ENCODE measurements around the gene ASPRV1.
"Not testable (repeated sequence)": the region's sequence is repeated elsewhere in the genome, so short reads cannot be mapped to it uniquely, and the experiment has no call there.

The ASPRV1 gene
- total RNA-seq, result 0 reads per million in 2 experiments

- no peak for DNase-seq (ENCODE audit: low read depth)
These were observed at the start of gene ASPRV1 for GRCh38 chr2:69961496-69961895. Gene ASPRV1 (minus strand): TSS chr2:69961631. CDS start chr2:69961436, 195 bp downstream.

DNA sequence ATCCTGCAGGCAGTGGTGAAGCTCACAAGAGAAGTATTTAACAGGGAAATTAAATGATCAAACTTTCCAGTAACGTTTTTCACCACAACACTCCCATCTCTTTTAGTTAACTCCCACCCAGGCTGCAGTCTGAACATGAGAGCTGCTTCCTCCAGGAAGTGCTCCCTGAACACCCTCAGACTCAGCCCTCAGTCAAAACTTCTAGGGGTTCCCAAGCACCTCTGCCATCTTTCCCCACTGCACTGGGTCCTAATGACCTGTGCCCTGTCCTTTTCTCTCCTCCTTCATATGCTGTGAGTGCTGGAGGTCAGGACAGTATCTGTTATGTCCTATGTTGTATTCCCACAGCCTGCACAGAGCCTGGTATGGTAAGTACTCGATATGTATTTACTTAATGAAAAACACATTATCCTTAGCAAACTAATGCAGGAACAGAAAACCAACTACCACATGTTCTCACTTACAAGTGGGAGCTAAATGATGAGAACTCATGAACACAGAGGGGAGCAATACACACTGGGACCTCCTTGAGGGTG is 49.2 kb upstream of the ASPRV1 start:
- DNase-seq (ENCODE audit: low read depth), result no peak

DNA sequence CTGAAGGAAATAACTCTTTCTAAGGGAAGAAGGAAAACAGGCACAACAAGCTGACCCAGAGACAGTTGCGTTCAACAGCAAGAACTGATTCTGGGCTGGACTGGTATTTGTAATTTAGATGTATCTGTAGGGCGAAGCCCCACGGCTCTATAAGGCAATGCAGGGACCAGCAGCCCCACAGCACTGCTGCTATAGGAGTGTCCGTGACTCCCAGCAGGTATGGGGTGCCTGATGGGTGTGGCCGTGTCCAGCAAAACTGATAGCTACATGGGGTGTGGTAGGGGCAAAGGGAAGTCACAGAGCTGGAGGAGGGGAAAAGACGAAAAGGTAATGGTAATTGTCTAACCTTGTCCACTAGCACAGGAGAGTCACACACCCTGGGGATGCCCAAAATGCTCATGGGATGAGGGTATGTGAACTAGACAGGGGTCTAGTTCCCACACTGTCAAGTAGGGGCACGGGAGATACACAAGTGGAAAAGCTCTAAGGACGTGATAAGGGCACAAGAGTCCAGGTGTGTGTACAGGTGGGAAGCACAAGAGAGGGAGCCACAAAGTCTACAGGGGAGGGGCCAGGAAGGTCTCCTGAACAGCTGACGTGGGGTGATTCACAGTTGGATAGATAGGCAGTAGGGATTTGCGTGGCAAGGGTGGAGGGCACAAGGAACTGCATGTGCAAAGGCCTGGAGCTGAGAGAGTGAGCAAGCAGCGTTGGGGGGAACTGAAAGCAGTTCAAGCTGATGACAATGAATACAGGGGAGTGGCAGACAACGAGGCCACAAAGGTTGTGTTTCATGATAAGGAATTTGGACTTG is 48.5 kb upstream of the ASPRV1 start:
- DNase-seq (ENCODE audit: low read depth), result no peak

GRCh38 chr2:70008290-70008689 is 46.9 kb upstream of the ASPRV1 start:
- no peak for DNase-seq (ENCODE audit: low read depth)

GRCh38 chr2:70007151-70007550 is 45.7 kb upstream of the ASPRV1 start:
- no peak for DNase-seq (ENCODE audit: low read depth)

GRCh38 chr2:70006447-70006784 is 45.0 kb upstream of the ASPRV1 start:
- no peak for DNase-seq (ENCODE audit: low read depth)

- no peak for DNase-seq (ENCODE audit: low read depth)
These were observed 44.5 kb upstream of the ASPRV1 start for GRCh38 chr2:70005752-70006446.

GRCh38 chr2:70005216-70005615 is 43.8 kb upstream of the ASPRV1 start:
- no peak for DNase-seq (ENCODE audit: low read depth)

GRCh38 chr2:70003093-70003830 is 41.8 kb upstream of the ASPRV1 start:
- no peak for DNase-seq (ENCODE audit: low read depth)

GRCh38 chr2:70002241-70002899 is 40.9 kb upstream of the ASPRV1 start:
- DNase-seq (ENCODE audit: low read depth), result no peak

- not testable (repeated sequence) for DNase-seq (ENCODE audit: low read depth)
These were observed 39.1 kb upstream of the ASPRV1 start for GRCh38 chr2:70000529-70000928.

GRCh38 chr2:69998761-69999160 is 37.3 kb upstream of the ASPRV1 start:
- DNase-seq (ENCODE audit: low read depth), result no peak

- no peak for DNase-seq (ENCODE audit: low read depth)
These were observed 35.8 kb upstream of the ASPRV1 start for GRCh38 chr2:69997015-69997830.

- DNase-seq (ENCODE audit: low read depth), result no peak
These were observed 34.1 kb upstream of the ASPRV1 start for GRCh38 chr2:69995511-69995910.

DNA sequence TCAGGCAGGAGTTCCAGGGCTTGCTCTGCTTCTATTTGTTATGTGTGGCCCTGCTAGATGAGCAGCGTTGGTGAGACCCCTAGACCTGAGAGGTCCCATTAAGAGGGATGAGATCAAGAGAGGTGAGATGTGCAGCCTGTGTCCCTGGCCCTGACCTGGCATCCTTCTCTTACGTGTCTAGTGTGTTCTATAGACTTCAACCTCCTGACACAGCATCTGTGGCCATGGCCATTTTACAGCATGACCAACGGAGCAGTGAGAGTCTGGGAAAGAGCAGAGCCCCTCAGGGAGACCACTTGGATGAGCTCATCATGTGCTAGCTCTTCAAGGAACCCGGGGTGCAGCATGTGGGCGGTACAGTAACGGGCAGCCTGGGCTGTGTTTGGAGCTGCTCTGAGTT is 32.7 kb upstream of the ASPRV1 start:
- no peak for DNase-seq (ENCODE audit: low read depth)

GRCh38 chr2:69993708-69994107 is 32.3 kb upstream of the ASPRV1 start:
- DNase-seq (ENCODE audit: low read depth), result no peak

DNA sequence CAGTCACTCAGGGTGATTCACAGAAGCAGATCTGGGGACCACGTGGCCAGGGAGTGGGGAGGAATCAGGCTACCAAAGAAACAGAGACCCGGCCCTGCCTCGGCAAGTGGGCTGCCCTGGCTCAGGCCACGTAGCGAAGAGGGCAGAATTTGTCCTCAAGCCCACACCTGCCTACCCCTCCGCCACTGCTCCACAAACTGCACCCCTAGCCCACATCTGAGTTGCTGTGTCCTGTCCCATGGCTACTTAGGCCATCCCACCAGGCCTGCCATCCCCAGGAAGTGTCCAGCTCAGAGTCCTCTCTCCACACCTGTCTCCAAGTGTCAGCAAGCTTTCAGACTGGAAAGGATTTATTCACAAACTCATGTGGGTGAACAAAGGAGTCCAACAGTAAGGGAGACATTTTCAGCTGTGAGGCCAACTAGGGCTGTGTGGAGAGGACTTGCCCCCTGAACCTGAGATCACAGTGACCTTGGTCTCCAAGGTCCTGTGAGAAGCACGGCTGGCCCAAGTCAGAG is 31.7 kb upstream of the ASPRV1 start:
- no peak for DNase-seq (ENCODE audit: low read depth)

GRCh38 chr2:69992310-69993047 is 31.0 kb upstream of the ASPRV1 start:
- no peak for DNase-seq (ENCODE audit: low read depth)

DNA sequence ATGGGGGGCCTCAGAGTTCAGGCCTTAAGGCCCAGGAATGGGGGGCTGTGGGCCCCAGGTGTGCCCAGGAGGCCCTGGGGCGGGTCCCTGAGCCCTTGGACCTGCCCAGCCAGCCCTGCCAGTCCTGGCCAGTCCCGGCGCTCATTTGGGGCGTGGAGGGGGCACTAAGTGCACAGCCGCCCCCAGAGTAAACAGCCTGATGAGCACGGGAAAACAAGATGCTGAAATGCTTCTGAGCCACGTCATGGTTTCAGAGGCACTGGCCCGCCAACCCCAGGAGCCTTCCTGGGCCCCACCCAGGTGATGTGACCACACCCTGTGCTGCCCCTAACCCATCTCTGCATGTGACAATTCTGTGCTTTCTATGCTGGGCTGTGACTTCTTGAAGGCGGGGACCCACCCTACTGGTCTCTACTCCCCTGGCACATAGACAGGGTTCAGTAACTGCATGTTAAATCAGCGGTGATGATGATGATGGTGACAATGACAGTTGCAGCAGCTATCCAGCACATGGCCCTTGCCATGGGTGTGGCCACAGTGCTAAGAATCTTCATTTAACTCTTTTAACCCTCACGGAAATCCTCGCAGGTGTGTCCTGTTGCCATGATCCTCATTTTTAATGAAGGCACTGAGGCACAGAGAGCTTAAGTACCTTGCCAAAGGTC is 28.1 kb upstream of the ASPRV1 start:
- DNase-seq (ENCODE audit: low read depth), result no peak

DNA sequence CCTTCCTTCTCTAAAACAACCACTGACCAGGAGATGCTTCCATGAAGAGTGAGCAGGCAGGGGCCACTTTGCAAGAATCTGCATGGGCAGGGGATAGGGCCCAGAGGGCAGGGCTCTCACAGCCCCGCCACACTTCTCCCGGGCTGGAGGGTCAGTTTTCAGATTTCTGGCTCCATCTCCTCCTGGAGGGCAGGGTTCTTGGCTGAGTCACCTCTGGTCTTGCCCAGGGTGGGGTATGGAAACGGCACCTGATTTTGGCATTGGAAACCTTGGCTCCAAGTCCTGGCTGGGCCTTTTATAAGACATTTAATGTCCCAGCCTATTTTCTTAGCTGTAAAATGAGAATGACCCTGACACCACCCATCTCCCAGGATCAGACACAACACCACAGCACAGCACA is 27.6 kb upstream of the ASPRV1 start:
- no peak for DNase-seq (ENCODE audit: low read depth)

All from T follicular helper cell (primary cell).